NCI-H2196 (cell line): ENCODE measurements around the gene ALB.
"Not testable (repeated sequence)": the region's sequence is repeated elsewhere in the genome, so short reads cannot be mapped to it uniquely, and the experiment has no call there.

Experiments
- DNase-seq: peaks from one replicate; lab custom pipeline; 2025; ENCODE audit not compliant: unreplicated experiment; lab: John Stamatoyannopoulos, UW

Gene ALB

GRCh38 chr4:73404042-73404441 lies at the start of gene ALB:
TSS of gene ALB (plus strand) at chr4:73404287. CDS start at chr4:73404328, 41 bp downstream.
- no peak for DNase-seq

GRCh38 chr4:73357174-73357573 lies 46.9 kb upstream of the ALB start:
- not testable (repeated sequence) for DNase-seq

- not testable (repeated sequence) for DNase-seq
These were observed 34.4 kb upstream of the ALB start for GRCh38 chr4:73369506-73370199.

- no peak for DNase-seq
These were observed 28.8 kb upstream of the ALB start for GRCh38 chr4:73375328-73375741.

GRCh38 chr4:73376251-73376650 lies 27.8 kb upstream of the ALB start:
- no peak for DNase-seq

GRCh38 chr4:73376976-73377375 lies 27.1 kb upstream of the ALB start:
- no peak for DNase-seq

GRCh38 chr4:73378887-73379286 lies 25.2 kb upstream of the ALB start:
- DNase-seq: no peak

GRCh38 chr4:73379946-73380345 lies 24.1 kb upstream of the ALB start:
- DNase-seq: no peak

- no peak for DNase-seq
These were observed 22.9 kb upstream of the ALB start for GRCh38 chr4:73381214-73381613.

- no peak for DNase-seq
These were observed 20.6 kb upstream of the ALB start for GRCh38 chr4:73383452-73383851.

GRCh38 chr4:73387552-73387951 lies 16.5 kb upstream of the ALB start:
- DNase-seq: no peak

- no peak for DNase-seq
These were observed 15.2 kb upstream of the ALB start for GRCh38 chr4:73388887-73389286.

- not testable (repeated sequence) for DNase-seq
These were observed 14.4 kb upstream of the ALB start for GRCh38 chr4:73389663-73390062.

- DNase-seq: no peak
These were observed 12.3 kb upstream of the ALB start for GRCh38 chr4:73391774-73392173.

GRCh38 chr4:73392936-73393335 lies 11.2 kb upstream of the ALB start:
- no peak for DNase-seq

- DNase-seq: no peak
These were observed 7.8 kb upstream of the ALB start for GRCh38 chr4:73396304-73396703.

- no peak for DNase-seq
These were observed 6.8 kb upstream of the ALB start for GRCh38 chr4:73396993-73397972.

- DNase-seq: no peak
These were observed 2.7 kb upstream of the ALB start for GRCh38 chr4:73401412-73401811.

GRCh38 chr4:73404457-73404856 lies 370 bp downstream of the ALB start:
- DNase-seq: no peak

- DNase-seq: no peak
These were observed 1.1 kb downstream of the ALB start for GRCh38 chr4:73405138-73405537.

- no peak for DNase-seq
These were observed 2.4 kb downstream of the ALB start for GRCh38 chr4:73406548-73406875.

GRCh38 chr4:73407227-73407673 lies 3.2 kb downstream of the ALB start:
- no peak for DNase-seq
